Measurements from ENCODE around the gene STAM. TPM values are rescaled to one million over a fixed set of nuclear protein-coding genes. Genes with fewer than 3 reads are reported as not detected.

Gene STAM
- total RNA-seq, 2 experiments from 2014 or later, result 12.9 to 18.2 TPM

GRCh38 chr10:17616403-17617030 is 27.4 kb upstream of the STAM start:
- H3K27ac ChIP-seq (ENCODE audit: low read depth, low read length, poor library complexity, severe bottlenecking), result no peak overlapping the region
- H3K4me3 ChIP-seq (ENCODE audit: low read depth, low read length, poor library complexity, severe bottlenecking), result no peak overlapping the region
- H3K9me3 ChIP-seq (ENCODE audit: low read length), result no peaks in the 10 kb centered on the region
- CTCF ChIA-PET (ENCODE audit: unreplicated experiment), result interaction anchor here (0.6 kb wide), 1 partner anchor 839 kb away, joined by 3 read pairs; no protein-coding TSS in a partner anchor
- H3K4me1 ChIP-seq (ENCODE audit: insufficient read depth, low read length, poor library complexity, severe bottlenecking), result no peaks in the 10 kb centered on the region
- no peaks in the 10 kb centered on the region for H3K79me2 ChIP-seq (ENCODE audit: insufficient read depth, low read depth, low read length)
- TF ChIP-seq CTCF (conservative IDR thresholded peaks at IDR 0.05; ENCODE audit: low read length) (no peak), EZH2phosphoT487 (IDR thresholded peaks at IDR 0.05; ENCODE audit: borderline replicate concordance, low read depth, low read length) (no peak)
- intact Hi-C loops (cut with micrococcal nuclease; ENCODE audit: unreplicated experiment), result no loop called here
- no peaks in the 10 kb centered on the region for H3K9me2 ChIP-seq (ENCODE audit: insufficient read depth, low read length)
- H3K4me2 ChIP-seq (ENCODE audit: low read length), result no peak overlapping the region; the same call in 1 of the 2 replicates
- no peak overlapping the region for H2AFZ ChIP-seq (ENCODE audit: low read length)
- no TSS peak for BruUV-seq (replicated peaks)
- no peak for DNase-seq (ENCODE audit: low spot score)
- H3K36me3 ChIP-seq (ENCODE audit: insufficient read depth, low read length), result no peaks in the 10 kb centered on the region
- H4K20me1 ChIP-seq (ENCODE audit: insufficient read depth, low read length), result no peaks in the 10 kb centered on the region
- POLR2A ChIA-PET, result interaction anchor here (0.6 kb wide), 1 partner anchor 83 kb away, joined by 3 read pairs; no protein-coding TSS in a partner anchor

- Histone ChIP-seq H3K9me3 (ENCODE audit: low read length) (no peaks in the 10 kb centered on the region), H3K79me2 (ENCODE audit: insufficient read depth, low read depth, low read length) (no peaks in the 10 kb centered on the region), H3K27ac (ENCODE audit: low read depth, low read length, poor library complexity, severe bottlenecking) (no peak within 1 kb of the TSS), H3K9me2 (ENCODE audit: insufficient read depth, low read length) (no peaks in the 10 kb centered on the region), H2AFZ (ENCODE audit: low read length) (no peak within 1 kb of the TSS), H4K20me1 (ENCODE audit: insufficient read depth, low read length) (no peaks in the 10 kb centered on the region), H3K4me2 (ENCODE audit: low read length) (peak within 1 kb of the TSS; percentile 9; the same call in 1 of the 2 replicates), H3K4me1 (ENCODE audit: insufficient read depth, low read length, poor library complexity, severe bottlenecking) (no peaks in the 10 kb centered on the region), H3K36me3 (ENCODE audit: insufficient read depth, low read length) (no peaks in the 10 kb centered on the region), H3K4me3 (ENCODE audit: low read depth, low read length, poor library complexity, severe bottlenecking) (no peak within 1 kb of the TSS)
- ChIA-PET CTCF (ENCODE audit: unreplicated experiment) (interaction anchor here (0.6 kb wide), 1 partner anchor 840 kb away, joined by 3 read pairs; no protein-coding TSS in a partner anchor), POLR2A (interaction anchor here (0.6 to 1.0 kb wide), 2 partner anchors 33 to 210 kb away, joined by 3 to 5 read pairs; no protein-coding TSS in a partner anchor)
- DNase-seq (ENCODE audit: low spot score), result no peak
- no TSS peak for BruUV-seq (replicated peaks)
- intact Hi-C loops (cut with micrococcal nuclease; ENCODE audit: unreplicated experiment), result no loop called here
- no peak for TF ChIP-seq EZH2phosphoT487 (IDR thresholded peaks at IDR 0.05; ENCODE audit: borderline replicate concordance, low read depth, low read length)
- no peak for TF ChIP-seq CTCF (conservative IDR thresholded peaks at IDR 0.05; ENCODE audit: low read length)
Observed at GRCh38 chr10:17617031-17617911, 26.7 kb upstream of the STAM start, which contains the start of gene HACD1. Gene HACD1, minus strand, starts transcription at chr10:17617374. Its CDS starts 35 bp downstream, at chr10:17617339.
